Left lung (tissue), 10 donors: ENCODE results near the gene AGK. TPM values are rescaled to one million over a fixed set of nuclear protein-coding genes. Genes with fewer than 3 reads are reported as not detected.

Experiments
- ATAC-seq: fragments of 200-7000 bp; cut with Tn5 transposase; one replicate; pipeline ENCODE4 v1.9.1; 2020; ENCODE audit warnings: moderate library complexity
- DNase-seq, 4 donors: peaks; one replicate each; pipeline ENCODE4 v3.0.0-alpha.2; 2013 to 2020
- H3K27ac ChIP-seq, 2 donors: fragments of 200-600 bp; sonication (generic) in 1 of 2; one replicate each; pipeline versions ENCODE4 v1.5.0 to v1.8.0; 2020 to 2021
- H3K27me3 ChIP-seq, 2 donors: fragments of 200-600 bp; sonication (generic) in 1 of 2; one replicate each; pipeline versions ENCODE4 v1.5.0 to v1.8.0; 2020 to 2021
- H3K36me3 ChIP-seq, 2 donors: fragments of 200-600 bp; sonication (generic) in 1 of 2; one replicate each; pipeline versions ENCODE4 v1.5.0 to v1.8.0; 2020 to 2021
- H3K4me1 ChIP-seq, 2 donors: fragments of 200-600 bp; one replicate each; pipeline ENCODE4 v1.8.0; 2021
- H3K4me3 ChIP-seq, 2 donors: fragments of 200-600 bp; sonication (generic) in 1 of 2; one replicate each; pipeline versions ENCODE4 v1.5.0 to v1.8.0; 2020 to 2021; ENCODE audit warnings: mild to moderate bottlenecking in 1 of 2
- H3K9me3 ChIP-seq, 2 donors: fragments of 200-600 bp; sonication (generic) in 1 of 2; one replicate each; pipeline versions ENCODE4 v1.5.0 to v1.8.0; 2020 to 2021
- intact Hi-C, 2 donors: fragments of 100-400 bp; cut with DNase I; formaldehyde crosslinking; loops; one replicate each; pipeline versions ENCODE4 v1.11.2 to v1.14.2; 2022
- polyA plus RNA-seq, 6 donors: library from polyadenylated mRNA; unstranded; fragments of 120-200 nt; gene quantifications; one replicate each; pipeline ENCODE4 v1.2.1, GENCODE V29; 2013; ENCODE audit not compliant: insufficient read length in 6 of 6
- total RNA-seq, 2 donors: library from RNA; stranded (reverse); fragmentation: NEBNext Ultra II Directional; extraction: Animal tissue kit (Norgen Biotek cat#: 25700); gene quantifications; one replicate each; pipeline ENCODE4 v1.2.1, GENCODE V29; 2021
- TF ChIP-seq, protein P1 (sequence below), 2 donors: fragments of 200-600 bp; sonication (generic) in 1 of 2; IDR thresholded peaks; one replicate each; pipeline versions ENCODE4 v1.5.0 to v1.8.0; 2021; ENCODE audit warnings: antibody characterized with exemption in 2 of 2
- donor health status: DM: no; HTN: yes; CAD: no.
- donor health status: DM: no; HTN: no; CAD: no.

Gene AGK
- total and polyA plus RNA-seq, 8 donors: 24.4 to 40.6 (median 36.8) TPM

DNA sequence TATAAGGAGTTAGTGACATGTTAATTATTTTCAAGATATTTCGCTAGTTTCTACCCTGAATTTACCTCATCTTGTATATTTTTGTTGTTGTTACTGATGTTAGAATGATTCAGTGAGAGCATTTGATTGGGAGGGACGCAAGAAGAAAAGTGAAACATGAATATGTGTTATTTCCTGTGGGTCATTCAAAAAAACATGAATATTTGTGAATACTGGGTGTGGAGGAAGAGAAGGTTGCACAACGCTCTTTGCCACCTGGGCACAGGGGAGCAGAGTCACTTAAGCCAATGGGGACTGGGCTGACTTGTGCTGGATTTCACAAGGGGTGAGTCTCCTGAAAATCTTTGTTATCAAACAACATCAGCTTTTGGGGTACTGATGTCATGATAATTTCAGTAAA is 39.5 kb downstream of the AGK start:
- H3K9me3 ChIP-seq: no peaks in the 10 kb centered on the region
- H3K27me3 ChIP-seq: no peaks in the 10 kb centered on the region
- peaks cover 0 to 8% of the 10 kb centered on the region in 2 donors for H3K4me1 ChIP-seq
- ATAC-seq (peak; percentile 23), DNase-seq (no peak)
- no peak overlapping the region for H3K4me3 ChIP-seq
- TF ChIP-seq, protein P1, sequence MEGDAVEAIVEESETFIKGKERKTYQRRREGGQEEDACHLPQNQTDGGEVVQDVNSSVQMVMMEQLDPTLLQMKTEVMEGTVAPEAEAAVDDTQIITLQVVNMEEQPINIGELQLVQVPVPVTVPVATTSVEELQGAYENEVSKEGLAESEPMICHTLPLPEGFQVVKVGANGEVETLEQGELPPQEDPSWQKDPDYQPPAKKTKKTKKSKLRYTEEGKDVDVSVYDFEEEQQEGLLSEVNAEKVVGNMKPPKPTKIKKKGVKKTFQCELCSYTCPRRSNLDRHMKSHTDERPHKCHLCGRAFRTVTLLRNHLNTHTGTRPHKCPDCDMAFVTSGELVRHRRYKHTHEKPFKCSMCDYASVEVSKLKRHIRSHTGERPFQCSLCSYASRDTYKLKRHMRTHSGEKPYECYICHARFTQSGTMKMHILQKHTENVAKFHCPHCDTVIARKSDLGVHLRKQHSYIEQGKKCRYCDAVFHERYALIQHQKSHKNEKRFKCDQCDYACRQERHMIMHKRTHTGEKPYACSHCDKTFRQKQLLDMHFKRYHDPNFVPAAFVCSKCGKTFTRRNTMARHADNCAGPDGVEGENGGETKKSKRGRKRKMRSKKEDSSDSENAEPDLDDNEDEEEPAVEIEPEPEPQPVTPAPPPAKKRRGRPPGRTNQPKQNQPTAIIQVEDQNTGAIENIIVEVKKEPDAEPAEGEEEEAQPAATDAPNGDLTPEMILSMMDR (IDR thresholded peaks at IDR 0.05): no peak
- intact Hi-C loops: no loop called here
- H3K27ac ChIP-seq: no peak overlapping the region
- H3K36me3 ChIP-seq: peaks cover 0 to 9% of the 10 kb centered on the region in 2 donors

DNA sequence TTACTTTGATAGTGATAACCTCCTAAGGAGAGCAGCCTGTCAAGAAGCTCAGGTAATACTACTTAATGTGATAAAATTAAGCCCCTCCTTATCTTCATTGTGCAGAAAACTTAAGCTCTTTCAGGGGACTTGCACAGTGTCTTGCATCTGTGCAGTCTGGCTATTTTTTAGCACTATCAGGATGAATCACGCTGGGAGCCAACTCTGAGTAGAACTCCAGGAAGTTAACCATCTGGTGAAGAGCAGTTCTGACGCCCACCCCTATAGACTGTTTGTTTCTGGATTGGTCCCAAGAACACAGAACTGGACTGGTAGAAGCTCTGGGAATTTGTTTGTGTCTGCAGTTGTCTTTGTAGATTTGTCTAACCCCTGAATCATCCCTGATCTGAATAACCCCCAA is 41.9 kb downstream of the AGK start:
- no peak overlapping the region for H3K4me3 ChIP-seq
- H3K4me1 ChIP-seq: no peaks in the 10 kb centered on the region
- ATAC-seq: no peak
- intact Hi-C loops: no loop called here
- H3K27me3 ChIP-seq: no peaks in the 10 kb centered on the region
- H3K36me3 ChIP-seq: peaks cover 0 to 27% of the 10 kb centered on the region in 2 donors
- H3K9me3 ChIP-seq: no peaks in the 10 kb centered on the region
- TF ChIP-seq, protein P1 (IDR thresholded peaks at IDR 0.05): no peak
- DNase-seq: peak in 2 of 4 donors; percentile 8 to 28
- no peak overlapping the region for H3K27ac ChIP-seq

DNA sequence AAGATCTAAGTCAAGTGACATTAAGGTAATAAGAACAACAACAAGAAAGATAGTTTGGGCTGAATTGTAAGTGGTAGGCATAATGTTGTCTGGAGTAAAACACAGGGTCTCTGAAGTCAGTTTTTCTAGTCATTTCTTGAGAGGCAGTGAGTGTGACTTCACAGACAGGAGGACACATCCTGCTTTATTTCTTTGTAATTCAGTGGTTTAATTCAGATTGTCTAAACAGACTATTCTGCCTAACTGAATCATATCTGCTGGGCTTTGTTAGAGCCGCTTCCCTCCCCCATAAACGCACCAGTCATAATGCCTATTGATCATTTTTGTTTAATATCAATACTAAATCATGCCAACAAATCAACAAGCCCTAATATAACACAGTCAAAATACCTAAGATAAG is 46.8 kb downstream of the AGK start:
- DNase-seq: no peak
- Histone ChIP-seq H3K4me1 (no peaks in the 10 kb centered on the region), H3K27me3 (no peaks in the 10 kb centered on the region), H3K4me3 (no peak overlapping the region), H3K27ac (no peak overlapping the region), H3K9me3 (no peaks in the 10 kb centered on the region), H3K36me3 (peaks cover 0 to 36% of the 10 kb centered on the region in 2 donors)
- no peak for ATAC-seq
- TF ChIP-seq, protein P1 (IDR thresholded peaks at IDR 0.05): no peak
- intact Hi-C loops: no loop called here

DNA sequence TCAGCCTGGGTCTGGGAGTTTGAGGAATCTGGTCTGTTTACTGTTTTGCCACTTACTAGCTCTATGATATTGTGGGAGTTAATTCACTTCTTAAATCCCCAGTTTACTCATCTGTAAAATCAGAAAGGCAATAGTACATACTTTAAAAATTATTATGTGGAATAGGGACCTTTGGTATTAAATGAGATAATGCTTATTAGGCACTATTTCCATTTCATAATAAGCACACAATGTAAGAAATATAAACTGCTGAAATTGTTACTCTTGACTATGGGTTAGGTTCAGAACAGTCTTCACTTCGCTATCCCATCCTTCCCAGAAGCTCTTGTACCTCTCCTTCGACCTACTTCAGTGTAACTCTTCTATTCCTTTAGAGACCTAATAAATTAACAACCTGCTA is 47.2 kb downstream of the AGK start:
- Histone ChIP-seq H3K4me3 (no peak overlapping the region), H3K27ac (no peak overlapping the region), H3K36me3 (peaks cover 0 to 36% of the 10 kb centered on the region in 2 donors), H3K9me3 (no peaks in the 10 kb centered on the region), H3K27me3 (no peaks in the 10 kb centered on the region), H3K4me1 (no peaks in the 10 kb centered on the region)
- TF ChIP-seq, protein P1 (IDR thresholded peaks at IDR 0.05): no peak
- no peak for DNase-seq
- no peak for ATAC-seq
- intact Hi-C loops: no loop called here

GRCh38 chr7:141600168-141601006 is 49.2 kb downstream of the AGK start:
- intact Hi-C loops: no loop called here
- H3K9me3 ChIP-seq: no peaks in the 10 kb centered on the region
- H3K27ac ChIP-seq: no peak overlapping the region
- H3K4me1 ChIP-seq: no peaks in the 10 kb centered on the region
- no peak for DNase-seq
- no peak for ATAC-seq
- H3K36me3 ChIP-seq: peaks cover 0 to 31% of the 10 kb centered on the region in 2 donors
- no peaks in the 10 kb centered on the region for H3K27me3 ChIP-seq
- TF ChIP-seq, protein P1 (IDR thresholded peaks at IDR 0.05): no peak
- no peak overlapping the region for H3K4me3 ChIP-seq
